ENCODE results near the gene C1orf50.

DNA sequence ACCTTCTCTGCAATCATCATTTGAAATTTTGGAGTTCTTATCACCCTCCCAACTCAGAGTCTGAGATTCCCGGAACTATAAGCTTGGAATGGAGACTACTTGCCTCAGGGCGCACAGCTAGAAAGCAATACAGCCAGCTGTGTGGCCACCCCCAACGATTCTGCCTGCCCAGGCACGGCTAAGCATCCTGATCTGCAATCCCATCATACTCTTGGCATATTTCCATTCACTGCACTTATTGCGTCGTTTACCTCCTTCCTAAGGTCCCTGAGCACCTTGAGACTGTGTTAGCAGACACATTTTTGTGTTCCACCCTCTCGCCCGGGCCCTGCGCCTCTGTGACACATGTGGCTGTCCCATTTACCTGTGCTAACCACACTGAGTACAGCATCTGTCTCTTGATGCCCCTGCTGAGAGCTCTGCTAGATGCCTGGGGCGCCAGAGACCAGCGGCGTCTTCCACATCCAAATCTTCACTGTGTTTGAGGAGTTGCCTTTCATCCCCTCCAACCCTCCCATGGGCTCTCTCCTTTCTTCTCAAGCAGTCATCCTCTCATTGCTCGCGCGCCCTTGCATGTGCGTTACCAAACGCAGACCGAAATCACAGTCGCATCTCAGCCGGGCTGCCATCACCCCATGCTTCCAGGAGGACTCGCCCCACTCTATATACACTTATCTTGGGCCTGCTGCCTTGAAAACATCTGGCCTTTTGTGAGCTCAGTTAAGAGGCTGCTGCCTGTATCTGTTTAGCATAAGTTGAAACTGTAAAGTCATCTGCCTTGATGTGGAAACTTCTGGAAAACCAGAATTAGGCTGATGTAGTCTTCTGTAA lies 23.5 kb upstream of the C1orf50 start:
- TF ChIP-seq, protein P1, sequence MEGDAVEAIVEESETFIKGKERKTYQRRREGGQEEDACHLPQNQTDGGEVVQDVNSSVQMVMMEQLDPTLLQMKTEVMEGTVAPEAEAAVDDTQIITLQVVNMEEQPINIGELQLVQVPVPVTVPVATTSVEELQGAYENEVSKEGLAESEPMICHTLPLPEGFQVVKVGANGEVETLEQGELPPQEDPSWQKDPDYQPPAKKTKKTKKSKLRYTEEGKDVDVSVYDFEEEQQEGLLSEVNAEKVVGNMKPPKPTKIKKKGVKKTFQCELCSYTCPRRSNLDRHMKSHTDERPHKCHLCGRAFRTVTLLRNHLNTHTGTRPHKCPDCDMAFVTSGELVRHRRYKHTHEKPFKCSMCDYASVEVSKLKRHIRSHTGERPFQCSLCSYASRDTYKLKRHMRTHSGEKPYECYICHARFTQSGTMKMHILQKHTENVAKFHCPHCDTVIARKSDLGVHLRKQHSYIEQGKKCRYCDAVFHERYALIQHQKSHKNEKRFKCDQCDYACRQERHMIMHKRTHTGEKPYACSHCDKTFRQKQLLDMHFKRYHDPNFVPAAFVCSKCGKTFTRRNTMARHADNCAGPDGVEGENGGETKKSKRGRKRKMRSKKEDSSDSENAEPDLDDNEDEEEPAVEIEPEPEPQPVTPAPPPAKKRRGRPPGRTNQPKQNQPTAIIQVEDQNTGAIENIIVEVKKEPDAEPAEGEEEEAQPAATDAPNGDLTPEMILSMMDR (conservative IDR thresholded peaks at IDR 0.05; ENCODE audit: low read depth, low read length), result no peak
- no peak for TF ChIP-seq EZH2 (IDR thresholded peaks at IDR 0.05; ENCODE audit: low read length, unreplicated experiment)
- TF ChIP-seq EZH2phosphoT487 (IDR thresholded peaks at IDR 0.05; ENCODE audit: borderline replicate concordance, low read length), result no peak

All from PC-3 (cell line).